ENCODE data around the gene SMYD2. TPM values are rescaled to one million over a fixed set of nuclear protein-coding genes. Genes with fewer than 3 reads are reported as not detected.

Gene SMYD2
- total RNA-seq, 1 donor from 2014 or later: 39.8 TPM

DNA sequence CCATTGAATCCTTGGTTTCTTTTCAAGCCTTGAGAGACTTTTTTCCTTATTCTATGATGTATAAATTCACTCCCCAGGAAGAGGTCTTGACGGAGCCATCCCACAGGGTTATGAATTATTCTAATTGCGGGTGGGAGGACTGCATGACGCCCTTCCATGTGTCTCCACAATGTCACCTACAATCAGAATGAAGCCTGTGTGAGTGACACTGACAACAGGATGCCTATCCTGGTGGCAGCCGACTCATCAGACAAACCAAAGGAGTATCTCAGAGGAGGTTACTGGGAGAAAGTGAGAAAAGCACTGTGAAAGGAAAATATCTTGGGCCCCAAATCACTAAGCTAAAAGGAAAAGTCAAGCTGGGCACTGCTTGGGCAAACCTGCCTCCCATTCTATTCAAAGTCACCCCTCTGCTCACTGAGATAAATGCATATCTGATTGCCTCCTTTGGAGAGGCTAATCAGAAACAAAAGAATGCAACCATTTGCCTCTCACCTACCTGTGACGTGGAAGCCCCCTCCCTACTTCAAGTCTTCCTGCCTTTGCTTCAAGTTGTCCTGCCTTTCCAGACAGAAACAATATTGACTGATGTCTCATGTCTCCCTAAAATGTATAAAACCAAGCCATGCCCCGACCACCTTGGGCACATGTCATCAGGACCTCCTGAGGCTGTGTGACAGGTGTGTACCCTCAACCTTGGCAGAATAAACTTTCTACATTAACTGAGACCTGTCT is 98.4 kb downstream of the SMYD2 start:
- no peak for ATAC-seq
- Histone ChIP-seq H3K27me3 (no peaks in the 10 kb centered on the region), H3K4me3 (no peak overlapping the region), H3K9me3 (no peaks in the 10 kb centered on the region), H3K36me3 (peaks cover 24% of the 10 kb centered on the region), H3K4me1 (no peaks in the 10 kb centered on the region), H3K27ac (no peak overlapping the region)
- intact Hi-C loops (cut with DNase I): no loop called here
- DNase-seq: no peak
- TF ChIP-seq, protein P1, sequence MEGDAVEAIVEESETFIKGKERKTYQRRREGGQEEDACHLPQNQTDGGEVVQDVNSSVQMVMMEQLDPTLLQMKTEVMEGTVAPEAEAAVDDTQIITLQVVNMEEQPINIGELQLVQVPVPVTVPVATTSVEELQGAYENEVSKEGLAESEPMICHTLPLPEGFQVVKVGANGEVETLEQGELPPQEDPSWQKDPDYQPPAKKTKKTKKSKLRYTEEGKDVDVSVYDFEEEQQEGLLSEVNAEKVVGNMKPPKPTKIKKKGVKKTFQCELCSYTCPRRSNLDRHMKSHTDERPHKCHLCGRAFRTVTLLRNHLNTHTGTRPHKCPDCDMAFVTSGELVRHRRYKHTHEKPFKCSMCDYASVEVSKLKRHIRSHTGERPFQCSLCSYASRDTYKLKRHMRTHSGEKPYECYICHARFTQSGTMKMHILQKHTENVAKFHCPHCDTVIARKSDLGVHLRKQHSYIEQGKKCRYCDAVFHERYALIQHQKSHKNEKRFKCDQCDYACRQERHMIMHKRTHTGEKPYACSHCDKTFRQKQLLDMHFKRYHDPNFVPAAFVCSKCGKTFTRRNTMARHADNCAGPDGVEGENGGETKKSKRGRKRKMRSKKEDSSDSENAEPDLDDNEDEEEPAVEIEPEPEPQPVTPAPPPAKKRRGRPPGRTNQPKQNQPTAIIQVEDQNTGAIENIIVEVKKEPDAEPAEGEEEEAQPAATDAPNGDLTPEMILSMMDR (IDR thresholded peaks at IDR 0.05): no peak

DNA sequence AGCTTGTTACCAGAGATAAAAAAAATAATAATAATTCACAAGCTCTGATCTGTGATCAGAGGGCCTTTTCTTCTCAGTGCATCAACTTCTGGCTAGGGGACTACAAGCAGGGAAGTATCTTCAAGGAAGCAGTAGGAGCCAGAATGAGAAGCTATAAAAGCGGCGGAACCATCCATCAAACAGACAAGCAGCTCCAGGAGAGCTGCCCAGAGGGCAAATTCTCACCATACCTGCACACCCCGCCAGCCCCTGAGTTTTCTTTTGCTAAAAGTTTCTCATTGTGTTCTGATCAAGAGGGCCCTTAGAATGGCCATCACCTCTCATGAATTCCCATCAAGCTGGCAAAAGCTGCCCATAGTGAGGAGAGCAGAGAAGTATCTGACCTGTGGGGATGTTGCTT is 99.4 kb downstream of the SMYD2 start:
- Histone ChIP-seq H3K27ac (no peak overlapping the region), H3K27me3 (no peaks in the 10 kb centered on the region), H3K36me3 (peaks cover 28% of the 10 kb centered on the region), H3K4me1 (no peaks in the 10 kb centered on the region), H3K4me3 (no peak overlapping the region), H3K9me3 (no peaks in the 10 kb centered on the region)
- ATAC-seq: no peak
- no peak for DNase-seq
- intact Hi-C loops (cut with DNase I): no loop called here
- TF ChIP-seq, protein P1 (IDR thresholded peaks at IDR 0.05): no peak

- TF ChIP-seq, protein P1 (IDR thresholded peaks at IDR 0.05): no peak
Measured at GRCh38 chr1:214380986-214381695, 100.2 kb downstream of the SMYD2 start.

GRCh38 chr1:214383381-214384372 is 102.7 kb downstream of the SMYD2 start:
- DNase-seq: no peak
- no peak overlapping the region for H3K4me3 ChIP-seq
- H3K27ac ChIP-seq: no peak overlapping the region
- no peaks in the 10 kb centered on the region for H3K9me3 ChIP-seq
- H3K4me1 ChIP-seq: no peaks in the 10 kb centered on the region
- H3K27me3 ChIP-seq: no peaks in the 10 kb centered on the region
- TF ChIP-seq, protein P1 (IDR thresholded peaks at IDR 0.05): no peak
- peaks cover 35% of the 10 kb centered on the region for H3K36me3 ChIP-seq
- ATAC-seq: peak; percentile 33
- intact Hi-C loops (cut with DNase I): no loop called here

More at GRCh38 chr1:214380986-214381695, 100.2 kb downstream of the SMYD2 start:
- Histone ChIP-seq H3K9me3 (no peaks in the 10 kb centered on the region), H3K4me3 (no peak overlapping the region), H3K4me1 (no peaks in the 10 kb centered on the region), H3K27ac (no peak overlapping the region), H3K27me3 (no peaks in the 10 kb centered on the region), H3K36me3 (peaks cover 28% of the 10 kb centered on the region)
- DNase-seq (no peak), ATAC-seq (no peak)
- intact Hi-C loops (cut with DNase I): no loop called here

DNA sequence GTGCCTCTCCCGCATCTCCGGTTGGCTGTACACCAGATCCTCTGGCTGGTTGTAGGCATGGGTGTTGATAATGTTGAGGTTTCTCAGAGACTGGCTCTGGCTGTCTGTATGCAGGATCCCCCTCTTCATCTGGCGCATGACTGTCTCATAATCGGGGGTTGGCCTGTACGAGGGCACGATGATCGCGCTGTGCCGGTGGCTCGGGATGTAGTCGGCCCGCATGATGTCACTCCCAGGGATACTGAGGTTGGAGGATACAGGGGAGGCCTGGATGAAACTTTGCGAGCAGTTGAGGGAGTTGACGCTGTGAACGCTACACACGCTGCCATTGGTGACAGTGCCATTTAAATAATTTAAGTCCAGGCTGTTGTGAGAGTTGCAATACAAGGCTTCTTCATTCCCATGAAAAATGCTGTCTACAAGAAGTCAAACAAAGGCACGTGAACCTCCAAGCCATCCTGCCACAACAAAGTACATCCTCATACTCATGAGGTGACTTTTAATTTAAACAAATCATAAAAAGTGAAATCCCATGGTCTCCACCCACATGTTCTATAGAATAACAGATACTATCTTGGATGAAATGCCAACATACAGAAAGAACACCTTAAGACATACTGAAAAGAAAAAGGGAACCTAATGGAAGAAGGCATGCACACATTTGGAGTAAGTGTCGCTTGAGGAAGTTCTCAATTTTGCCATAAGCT is 103.6 kb downstream of the SMYD2 start:
- DNase-seq (no peak), ATAC-seq (no peak)
- Histone ChIP-seq H3K9me3 (no peaks in the 10 kb centered on the region), H3K4me1 (no peaks in the 10 kb centered on the region), H3K27me3 (no peaks in the 10 kb centered on the region), H3K27ac (no peak overlapping the region), H3K4me3 (no peak overlapping the region), H3K36me3 (peaks cover 35% of the 10 kb centered on the region)
- intact Hi-C loops (cut with DNase I): no loop called here
- TF ChIP-seq, protein P1 (IDR thresholded peaks at IDR 0.05): no peak
